Stimulated activated CD8-positive, alpha-beta memory T cell treated with anti-CD3 and anti-CD28 coated beads, Interleukin-4, amount 100 ng/mL, for 24 hours (primary cell): ENCODE results near the gene TRIM66.
"Not testable (repeated sequence)": the region's sequence is repeated elsewhere in the genome, so short reads cannot be mapped to it uniquely, and the experiment has no call there.

Experiments used
- DNase-seq: peaks from one replicate; pipeline ENCODE4 v3.0.0-alpha.2; 2020; ENCODE audit warnings: low read depth

TRIM66 gene

GRCh38 chr11:8691601-8692000, 9.1 kb upstream of the TRIM66 start:
- no peak for DNase-seq

- no peak for DNase-seq
Observed at GRCh38 chr11:8690374-8691342, 8.2 kb upstream of the TRIM66 start.

DNA sequence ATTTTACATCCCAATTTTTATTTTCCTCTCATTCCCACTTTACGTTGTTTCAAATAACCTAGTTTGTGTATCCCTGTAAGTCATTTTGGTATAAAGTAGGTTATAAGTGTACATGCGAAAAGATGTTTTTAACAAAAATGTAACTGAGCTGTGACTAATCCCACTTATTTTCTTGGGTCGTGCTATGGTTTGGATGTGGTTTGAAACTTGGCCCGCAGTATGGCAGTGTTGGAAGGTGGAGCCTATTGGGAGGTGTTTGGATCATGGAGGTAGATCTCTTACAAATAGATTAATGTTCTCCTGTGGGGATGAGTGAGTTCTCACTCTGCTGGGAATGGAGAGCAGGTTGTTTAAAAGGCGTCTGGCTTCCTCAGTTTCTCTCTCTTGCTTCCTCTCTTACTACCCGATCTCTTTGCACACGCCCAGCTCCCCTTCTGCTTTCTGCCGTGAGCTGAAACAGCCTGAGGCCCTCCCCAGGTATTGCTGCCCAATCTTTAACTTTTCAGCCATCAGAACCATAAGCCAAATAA, 7.3 kb upstream of the TRIM66 start:
- DNase-seq, result no peak

DNA sequence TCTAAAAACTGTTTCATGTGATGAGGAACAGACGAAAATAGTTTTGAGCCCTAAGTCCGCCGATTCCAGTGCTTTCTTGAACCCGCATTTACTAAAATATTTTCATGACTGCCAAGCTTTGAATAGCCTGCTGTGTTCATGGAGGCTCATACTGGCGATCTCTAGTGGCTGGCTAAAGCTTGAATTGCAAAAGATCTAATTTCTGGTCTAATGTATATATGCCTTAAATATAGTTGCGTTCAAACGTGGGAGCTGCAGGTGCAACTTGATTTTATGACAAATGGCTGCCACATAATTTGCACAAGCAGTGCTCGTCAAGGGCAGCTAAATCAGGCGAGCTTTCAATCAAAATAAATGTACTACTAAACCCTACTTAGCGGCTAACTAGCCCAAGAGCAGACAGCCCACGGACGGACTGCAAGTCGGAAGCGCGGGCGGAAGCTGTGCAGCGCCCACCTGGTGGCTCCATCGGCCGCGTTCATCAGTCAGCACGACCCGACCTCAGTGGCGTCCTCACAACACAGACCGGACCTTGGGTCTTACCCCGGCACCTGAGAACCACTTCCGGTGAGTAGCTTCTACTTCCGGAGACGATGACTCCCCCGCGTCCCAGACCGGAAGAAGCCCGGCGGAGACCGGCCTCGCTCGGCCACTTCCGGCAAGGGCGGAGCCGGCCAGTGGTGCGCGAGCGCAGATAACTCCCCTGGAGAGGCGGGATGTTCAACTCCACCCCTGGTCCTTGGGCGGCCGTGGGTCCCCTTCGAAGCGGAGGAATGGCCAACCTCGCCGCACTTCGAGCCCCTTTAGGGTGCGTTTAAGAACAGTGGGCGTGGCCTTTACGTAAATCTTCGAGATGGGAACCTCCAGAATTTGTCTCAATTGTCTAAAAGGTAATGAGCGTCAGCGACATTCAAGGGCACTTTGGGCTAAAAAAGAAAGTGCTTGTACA, 6.2 kb upstream of the TRIM66 start:
- DNase-seq, result peak; percentile 85

DNA sequence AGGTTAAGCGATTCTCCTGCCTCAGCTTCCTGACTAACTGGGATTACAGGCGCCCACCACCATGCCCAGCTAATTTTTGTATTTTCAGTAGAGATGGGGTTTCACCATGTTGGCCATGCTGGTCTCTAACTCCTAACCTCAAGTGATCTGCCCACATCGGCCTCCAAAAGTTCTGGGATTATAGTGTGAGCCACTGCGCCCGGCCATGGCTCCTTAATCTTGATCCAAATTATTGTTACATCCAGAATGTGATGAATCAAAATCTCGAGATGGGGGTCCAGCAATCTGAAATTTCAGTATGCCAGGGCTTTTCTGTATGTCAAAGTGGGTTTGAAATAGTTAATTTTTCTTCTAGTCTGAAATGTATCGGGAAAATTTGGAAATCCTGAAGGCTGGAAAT, 3.9 kb upstream of the TRIM66 start:
- DNase-seq, result no peak

DNA sequence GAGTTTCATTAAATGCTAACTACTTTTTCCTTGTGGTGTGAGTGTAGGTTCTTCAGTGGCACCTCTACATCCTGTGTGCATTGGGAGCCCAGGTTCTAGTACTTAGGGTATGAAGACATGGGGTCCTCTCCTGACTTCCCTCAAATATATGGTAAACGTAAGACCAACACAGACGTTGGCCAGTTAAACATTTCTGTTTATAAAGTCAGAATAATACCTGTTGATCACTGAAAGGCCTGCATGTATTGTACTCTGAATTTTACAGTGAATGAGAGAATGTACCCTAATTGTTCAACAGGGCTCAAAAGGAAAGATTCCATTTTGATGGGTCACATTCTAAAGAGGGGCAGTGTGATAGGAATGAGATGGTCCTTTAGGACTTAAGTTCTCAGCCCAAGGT, 3.4 kb upstream of the TRIM66 start:
- DNase-seq, result no peak

DNA sequence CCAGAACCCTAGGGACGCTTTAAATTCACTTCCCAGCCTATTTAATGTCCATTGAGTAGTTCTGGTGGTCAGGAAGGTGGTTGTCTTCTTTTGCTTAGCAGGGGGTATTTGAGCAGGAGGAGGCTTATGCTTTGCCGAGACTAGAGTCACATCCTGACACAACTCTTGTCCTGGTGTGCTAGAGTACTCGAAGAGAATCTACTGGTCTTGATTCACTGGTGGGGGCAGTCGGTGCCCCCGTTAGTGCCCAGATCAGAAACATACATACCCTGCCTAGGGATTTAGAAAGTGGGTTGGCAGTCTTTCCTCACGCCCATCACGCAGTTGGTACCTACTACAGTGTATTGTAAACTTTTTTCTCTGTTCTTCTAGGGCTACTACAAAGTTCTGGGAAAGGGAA, 2.8 kb upstream of the TRIM66 start:
- DNase-seq, result no peak

- no peak for DNase-seq
Observed at GRCh38 chr11:8684600-8685290, 2.3 kb upstream of the TRIM66 start.

- DNase-seq, result peak; percentile 19
Observed at GRCh38 chr11:8683115-8683807, 796 bp upstream of the TRIM66 start.

DNA sequence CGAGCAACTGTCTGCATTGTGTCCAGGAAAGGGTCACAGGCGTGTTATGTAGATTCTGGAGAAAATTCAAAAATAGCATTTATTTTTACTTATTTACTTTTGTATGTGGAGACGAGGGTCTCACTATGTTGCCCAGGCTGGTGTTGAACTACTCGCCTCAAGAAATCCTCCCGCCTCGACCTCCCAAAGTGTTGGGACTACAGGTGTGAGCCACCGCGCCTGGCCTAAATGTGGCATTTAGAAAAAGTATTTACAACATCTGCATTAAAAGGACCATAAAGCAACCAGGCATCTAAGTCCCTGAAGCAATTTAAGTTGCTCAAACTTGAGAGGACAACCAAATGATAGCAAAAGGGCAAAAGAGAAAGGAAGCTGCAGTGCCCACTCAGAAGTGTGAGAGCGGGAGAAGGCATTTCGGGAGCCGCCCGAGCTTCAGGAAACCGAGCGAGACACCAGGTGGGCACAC, 595 bp downstream of the TRIM66 start:
- no peak for DNase-seq

GRCh38 chr11:8679006-8679405, 3.5 kb downstream of the TRIM66 start:
- no peak for DNase-seq

DNA sequence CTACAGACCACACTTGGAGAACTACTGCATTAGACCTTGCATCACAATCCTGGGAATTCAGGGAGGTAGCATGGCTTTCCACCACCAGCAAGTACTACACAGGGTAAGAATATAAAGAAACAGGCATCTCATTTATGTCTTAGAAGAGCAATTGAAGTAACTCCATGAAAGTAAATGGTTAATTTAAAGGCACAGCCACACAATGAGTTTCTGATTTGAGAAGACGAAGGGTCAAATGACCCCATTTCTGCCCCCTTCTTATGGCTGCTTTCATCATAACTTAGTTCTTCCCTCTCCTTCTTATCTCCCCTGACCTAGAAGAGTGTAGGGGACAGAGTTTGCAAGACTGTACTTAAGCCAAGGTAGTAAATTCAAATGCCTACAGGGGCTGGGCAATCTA, 6.0 kb downstream of the TRIM66 start:
- DNase-seq, result no peak

GRCh38 chr11:8674859-8675258, 7.6 kb downstream of the TRIM66 start:
- no peak for DNase-seq

DNA sequence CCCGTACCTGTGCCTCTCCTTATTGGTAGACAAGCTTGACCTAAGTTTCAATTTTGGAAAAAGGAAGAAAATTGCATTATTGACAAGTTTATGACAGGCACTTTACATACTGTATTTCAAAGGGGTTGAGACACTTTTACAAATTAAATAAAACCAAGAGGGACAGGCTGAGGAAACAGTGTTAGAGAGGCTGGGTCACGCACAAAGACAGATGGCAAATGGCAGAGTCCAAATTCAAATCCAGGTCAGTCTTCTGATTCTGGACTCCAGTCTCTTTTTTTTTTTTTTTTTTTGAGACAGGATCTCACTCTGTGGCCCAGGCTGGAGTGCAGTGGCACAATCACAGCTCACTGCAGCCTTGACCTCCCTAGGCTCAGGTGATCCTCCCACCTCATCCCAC, 10.1 kb downstream of the TRIM66 start:
- DNase-seq, result no peak

DNA sequence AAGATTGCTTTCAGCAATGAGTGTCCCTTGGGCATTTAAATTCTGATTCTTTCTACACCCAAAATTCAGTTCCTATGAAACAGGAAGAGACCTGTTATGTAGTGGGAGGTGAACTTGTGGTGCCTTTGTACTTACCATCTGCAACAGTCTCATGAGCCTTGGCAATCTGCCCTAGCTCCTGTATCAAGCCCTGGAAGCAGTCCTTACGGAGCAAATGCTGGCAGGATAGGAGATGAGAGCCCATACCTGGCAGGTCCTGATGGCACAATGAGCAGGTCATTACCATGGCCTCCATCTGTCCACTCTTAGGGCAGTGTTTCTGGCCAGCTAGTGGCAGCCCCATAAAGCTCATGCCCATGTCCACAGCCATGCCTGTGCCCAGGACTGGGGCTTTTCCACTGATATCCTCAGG, 10.8 kb downstream of the TRIM66 start:
- DNase-seq, result no peak

- DNase-seq, result no peak
Observed at GRCh38 chr11:8671193-8671612, 11.3 kb downstream of the TRIM66 start.

GRCh38 chr11:8670081-8670480, 12.4 kb downstream of the TRIM66 start:
- DNase-seq, result not testable (repeated sequence)

DNA sequence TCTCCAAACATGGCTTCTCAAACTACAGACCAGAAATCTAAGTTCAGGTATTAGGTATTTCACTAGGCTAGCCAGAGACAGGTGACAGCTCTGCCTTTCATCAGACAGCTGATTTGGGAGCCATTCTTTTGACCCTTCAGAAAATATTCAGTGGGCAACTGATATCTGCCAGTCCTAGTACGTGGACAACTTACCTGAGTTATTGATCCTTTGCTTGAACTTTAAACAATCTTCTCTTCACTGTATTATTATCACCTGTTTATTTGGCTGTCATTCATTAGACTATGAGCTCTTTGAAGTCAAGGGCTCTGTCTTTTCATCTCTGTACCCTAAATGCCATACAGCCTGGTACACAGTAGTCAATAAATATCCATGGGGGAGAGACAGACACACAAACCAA, 17.2 kb downstream of the TRIM66 start:
- no peak for DNase-seq

GRCh38 chr11:8661001-8661795, 21.3 kb downstream of the TRIM66 start:
- no peak for DNase-seq

GRCh38 chr11:8658321-8659057, 24.0 kb downstream of the TRIM66 start:
- DNase-seq, result no peak
